A549 (cell line): ENCODE results near the gene IQCE. TPM values are rescaled to one million over a fixed set of nuclear protein-coding genes. Genes with fewer than 3 reads are reported as not detected.

ENCODE experiments used
- ATAC-seq, 2 experiments: fragments of 200-7000 bp in 1 of 2; fragments of >200 bp in 1 of 2; cut with Nextera tagmentation in 1 of 2; cut with Tn5 transposase in 1 of 2; 3 replicates each; pipeline versions ENCODE4 v1.8.0 to v1.9.1; 2018 to 2020; ENCODE audit warnings: mild to moderate bottlenecking in 1 of 2, moderate library complexity in 1 of 2
- CTCF ChIA-PET: fragments of 300-600 bp; sonication (Branson Sonifier 250); formaldehyde crosslinking; extraction: SDS; loops from one replicate; lab custom pipeline; 2021; ENCODE audit warnings: antibody characterized with exemption, inconsistent platforms; lab: Yijun Ruan, JAX
- POLR2A ChIA-PET: fragments of 350-600 bp; formaldehyde crosslinking; extraction: SDS; loops from one replicate; lab custom pipeline; 2021; ENCODE audit warnings: antibody characterized with exemption, inconsistent platforms; lab: Yijun Ruan, JAX
- DNase-seq, 2 experiments: peaks; one replicate each; pipeline versions ENCODE4 v3.0.0 to v3.0.0-alpha.2; 2011 to 2016; ENCODE audit warnings: low read depth in 1 of 2, low spot score in 1 of 2
- FAIRE-seq: peaks from 2 replicates; lab custom pipeline; 2011; peaks lifted over from hg19 to GRCh38; lab: Jason Lieb, UNC
- H3K27ac ChIP-seq, 2 experiments: fragments of >200 bp; sonication (Bioruptor Twin); formaldehyde crosslinking; 3 replicates each; pipeline ENCODE4 v1.5.1; 2016 to 2017
- H3K4me1 ChIP-seq: fragments of >200 bp; sonication (Bioruptor Twin); formaldehyde crosslinking; 3 replicates; pipeline ENCODE4 v1.6.1; 2016
- H3K4me2 ChIP-seq: fragments of >200 bp; sonication (Bioruptor Twin); formaldehyde crosslinking; 3 replicates; pipeline ENCODE4 v1.6.1; 2016
- H3K4me3 ChIP-seq: fragments of >200 bp; sonication (Bioruptor Twin); formaldehyde crosslinking; 3 replicates; pipeline ENCODE4 v1.5.1; 2016
- H3K9me3 ChIP-seq: fragments of >200 bp; sonication (Bioruptor Twin); formaldehyde crosslinking; 3 replicates; pipeline ENCODE4 v1.6.1; 2016
- CBX8 ChIP-seq: fragments of 200-600 bp; sonication (generic); IDR thresholded peaks from 2 replicates; pipeline ENCODE4 v1.6.1; 2016
- CEBPB ChIP-seq, 2 experiments: fragments of >200 bp in 1 of 2; sonication (Bioruptor Twin) in 1 of 2; formaldehyde crosslinking in 1 of 2; IDR thresholded peaks; 2 replicates each; pipeline ENCODE4 v1.6.1; 2012 to 2016
- EP300 ChIP-seq, 2 experiments: fragments of >200 bp; sonication (Bioruptor Twin); formaldehyde crosslinking; IDR thresholded peaks; 2 replicates in 1 of 2; 3 replicates in 1 of 2; pipeline ENCODE4 v1.6.1; 2016 to 2017
- ESRRA ChIP-seq: fragments of 150-350 bp; IDR thresholded peaks from 2 replicates; pipeline ENCODE4 v1.6.1; 2014; ENCODE audit warnings: mild to moderate bottlenecking, low read length, borderline replicate concordance
- FOXS1 ChIP-seq: fragments of 250-450 bp; sonication (Bioruptor Pico); IDR thresholded peaks from 2 replicates; pipeline ENCODE4 v1.5.0; 2020; ENCODE audit warnings: mild to moderate bottlenecking, moderate library complexity
- GATA3 ChIP-seq: IDR thresholded peaks from 2 replicates; pipeline ENCODE4 v1.6.1; 2012; ENCODE audit warnings: borderline replicate concordance
- HEYL ChIP-seq: fragments of 250-450 bp; sonication (Bioruptor Pico); IDR thresholded peaks from 2 replicates; pipeline ENCODE4 v1.8.0; 2021; ENCODE audit warnings: mild to moderate bottlenecking, moderate library complexity
- JUN ChIP-seq, 2 experiments: fragments of >200 bp; sonication (Bioruptor Twin); formaldehyde crosslinking; IDR thresholded peaks; 2 replicates in 1 of 2; 3 replicates in 1 of 2; pipeline ENCODE4 v1.6.1; 2016 to 2017
- MAFK ChIP-seq: fragments of 450-650 bp; IDR thresholded peaks from 2 replicates; pipeline ENCODE4 v1.6.1; 2014; ENCODE audit not compliant: partially characterized antibody
- NFE2L2 ChIP-seq: fragments of 150-350 bp; conservative IDR thresholded peaks from 2 replicates; pipeline ENCODE4 v1.6.1; 2014; ENCODE audit warnings: low read length
- NPAS2 ChIP-seq: fragments of 250-450 bp; sonication (Bioruptor Pico); IDR thresholded peaks from 2 replicates; pipeline ENCODE4 v1.8.0; 2022; ENCODE audit warnings: mild to moderate bottlenecking, moderate library complexity, borderline replicate concordance
- PHF8 ChIP-seq: fragments of 200-600 bp; sonication (generic); IDR thresholded peaks from 2 replicates; pipeline ENCODE4 v1.6.1; 2016; ENCODE audit warnings: low read depth, mild to moderate bottlenecking, antibody characterized with exemption, moderate library complexity, borderline replicate concordance
- RAD21 ChIP-seq, 2 experiments: fragments of >200 bp in 1 of 2; sonication (Bioruptor Twin) in 1 of 2; formaldehyde crosslinking in 1 of 2; IDR thresholded peaks in 1 of 2; conservative IDR thresholded peaks in 1 of 2; 2 replicates in 1 of 2; 3 replicates in 1 of 2; pipeline ENCODE4 v1.6.1; 2012 to 2018; ENCODE audit warnings: inconsistent platforms in 1 of 2
- RFX5 ChIP-seq: fragments of 450-650 bp; IDR thresholded peaks from 2 replicates; pipeline ENCODE4 v1.7.1; 2014; ENCODE audit warnings: antibody characterized with exemption, mild to moderate bottlenecking, moderate library complexity
- TFCP2L1 ChIP-seq: fragments of 250-450 bp; sonication (Bioruptor Pico); IDR thresholded peaks from 2 replicates; pipeline ENCODE4 v1.5.0; 2021; ENCODE audit warnings: mild to moderate bottlenecking
- TP53 ChIP-seq: fragments of 250-450 bp; sonication (Bioruptor Pico); IDR thresholded peaks from 2 replicates; pipeline ENCODE4 v1.5.0; 2021; ENCODE audit warnings: mild to moderate bottlenecking, moderate library complexity
- ZFP36 ChIP-seq: fragments of 450-650 bp; IDR thresholded peaks from 2 replicates; pipeline ENCODE4 v1.6.1; 2014; ENCODE audit warnings: borderline replicate concordance; ENCODE audit not compliant: partially characterized antibody
- WGBS: methylation state at CpG from one replicate; pipeline ENCODE4 v1.1.6; 2017; ENCODE audit errors: missing lambda C conversion rate; 5-methylcytosine and 5-hydroxymethylcytosine counted together
- polyA plus RNA-seq, 4 experiments: library from polyadenylated mRNA; depleted of rRNA in 3 of 4; stranded (reverse); fragments of >200 nt; fragmentation: RNase III in 1 of 4; extraction: RNeasy Plus Mini Kit Qiagen cat#74134 plus additional on column Dnase treatment in 1 of 4; gene quantifications; 2 replicates in 3 of 4; 3 replicates in 1 of 4; pipeline ENCODE4 v1.2.3, GENCODE V29; 2011 to 2017
- TF ChIP-seq, protein P1 (sequence below): fragments of >200 bp; sonication (Bioruptor Twin); formaldehyde crosslinking; IDR thresholded peaks from 2 replicates; pipeline ENCODE4 v1.6.1; 2016
- TF ChIP-seq, protein P2 (sequence below): IDR thresholded peaks from 2 replicates; pipeline ENCODE4 v1.6.1; 2012

Gene IQCE
- polyA plus RNA-seq, 2 of the 4 experiments (the other 2 are of a cell fraction) = 10.6 to 13.0 TPM

DNA sequence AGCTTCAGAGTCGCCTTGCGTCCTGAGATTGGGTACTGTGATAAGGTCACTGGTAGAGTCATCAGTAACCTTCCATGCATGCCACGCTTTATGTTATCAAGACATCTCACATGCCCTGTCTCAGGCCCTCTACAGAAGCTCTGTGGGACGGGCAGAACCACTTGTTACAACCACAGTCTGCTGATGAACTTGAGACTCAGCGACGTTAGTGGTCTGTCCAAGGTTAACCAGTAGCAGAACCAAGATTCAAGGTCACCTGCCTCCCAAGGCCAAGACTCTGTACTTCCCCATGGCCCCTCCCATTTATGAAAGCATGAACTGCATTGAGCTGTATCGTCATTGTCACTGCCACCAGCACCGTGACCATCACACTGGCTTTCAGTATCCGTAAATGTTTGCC, 15.0 kb downstream of the IQCE start:
- FAIRE-seq = no peak
- WGBS = 96% methylated on average over 9 of the region's 9 CpGs
- Histone ChIP-seq H3K4me2 (no peak overlapping the region), H3K4me1 (peaks cover 13% of the 10 kb centered on the region), H3K9me3 (no peaks in the 10 kb centered on the region), H3K4me3 (no peak overlapping the region)
- no peak for ATAC-seq
- CTCF ChIA-PET = interaction anchor here (1.1 to 2.0 kb wide), 3 partner anchors 105 to 123 kb away, joined by 3 to 6 read pairs (median 4); no protein-coding TSS in a partner anchor
- POLR2A ChIA-PET = interaction anchor here (0.9 kb wide), 1 partner anchor 57 kb away, joined by 3 read pairs; no protein-coding TSS in a partner anchor
- TF ChIP-seq HEYL (CRISPR knock-in tag) (no peak), CEBPB (IDR thresholded peaks at IDR 0.05) (no peak), JUN (IDR thresholded peaks at IDR 0.05) (no peak), FOXS1 (CRISPR knock-in tag) (no peak)
- TF ChIP-seq, all 56 proteins: peak for 0
- no peak for DNase-seq
- H3K27ac ChIP-seq = no peak overlapping the region

DNA sequence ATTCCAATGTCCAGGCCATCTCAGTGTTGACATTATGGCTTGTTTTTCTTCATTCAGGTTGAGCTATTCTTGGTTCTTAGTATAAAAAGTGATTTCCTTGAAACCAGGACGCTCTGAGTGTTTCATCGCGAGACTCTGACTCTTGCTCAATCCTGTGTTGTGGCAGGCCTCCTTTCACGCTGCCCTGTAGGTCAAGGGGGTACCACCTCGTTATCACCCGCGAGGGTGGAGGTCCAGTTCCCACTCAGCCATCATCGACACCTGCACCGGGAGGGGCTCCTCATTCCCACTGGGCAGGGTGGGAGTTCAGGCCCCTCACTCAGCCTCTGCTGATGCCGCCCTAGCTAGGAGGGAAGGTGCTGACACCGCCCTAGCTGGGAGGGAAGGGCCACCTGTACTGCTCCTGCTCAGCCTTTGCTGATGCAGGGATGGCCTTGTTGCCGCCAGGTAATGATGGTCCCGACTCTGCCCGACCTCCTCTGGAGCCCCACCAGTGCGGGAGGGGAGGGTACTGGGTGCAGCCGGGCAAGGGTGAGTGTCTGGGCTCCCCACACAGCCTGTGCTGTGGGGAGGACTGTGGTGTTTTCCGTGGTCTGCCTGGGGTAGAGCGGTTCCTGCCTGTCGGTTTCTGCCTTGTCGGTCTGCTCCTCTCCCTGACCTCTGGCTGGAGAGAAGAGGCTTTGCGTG, 16.4 kb downstream of the IQCE start:
- ChIA-PET CTCF (interaction anchor here (0.9 to 2.0 kb wide), 5 partner anchors 8 to 106 kb away, joined by 3 to 7 read pairs (median 4); no protein-coding TSS in a partner anchor), POLR2A (no interaction called here)
- no peak overlapping the region for H3K27ac ChIP-seq
- FAIRE-seq (no peak), ATAC-seq (no peak), DNase-seq (no peak)
- peaks cover 13% of the 10 kb centered on the region for H3K4me1 ChIP-seq
- no peaks in the 10 kb centered on the region for H3K9me3 ChIP-seq
- 96% methylated on average over 18 of the region's 21 CpGs for WGBS
- no peak overlapping the region for H3K4me3 ChIP-seq
- no peak overlapping the region for H3K4me2 ChIP-seq
- no peak for TF ChIP-seq RAD21 (conservative IDR thresholded peaks at IDR 0.05 in 1 of 2, IDR thresholded peaks at IDR 0.05 in 1 of 2)

DNA sequence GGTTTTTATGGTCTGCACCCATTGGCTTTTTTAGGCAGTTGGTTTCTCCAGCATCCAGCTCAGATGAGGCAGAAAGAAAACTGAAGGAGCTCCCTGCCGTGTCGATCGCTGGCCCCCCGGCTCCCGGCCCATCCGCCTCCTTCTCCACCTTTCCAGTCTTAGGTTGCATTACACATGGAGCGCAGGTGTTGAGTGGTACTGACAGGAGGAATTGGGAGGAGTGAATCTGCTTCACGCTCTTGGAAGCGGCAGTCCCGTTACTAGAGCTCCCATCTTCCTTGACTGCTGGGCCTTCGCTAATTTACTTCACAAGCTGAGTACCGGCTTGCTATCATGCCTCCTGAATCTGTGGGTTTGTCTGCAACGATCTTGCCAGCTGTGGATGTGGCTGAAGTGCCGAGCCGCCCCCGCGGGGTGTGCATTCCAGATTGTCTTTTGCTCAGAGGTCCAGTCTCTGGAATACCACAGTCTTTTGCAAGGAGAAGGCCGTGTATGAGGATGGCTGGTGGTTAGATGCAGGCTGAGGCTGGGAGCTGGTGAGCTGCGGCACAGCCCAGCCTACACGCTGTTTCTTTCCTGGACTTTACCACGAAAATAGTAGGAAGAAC, 17.1 kb downstream of the IQCE start:
- Histone ChIP-seq H3K9me3 (no peaks in the 10 kb centered on the region), H3K4me3 (no peak overlapping the region), H3K4me1 (peaks cover 13% of the 10 kb centered on the region), H3K4me2 (no peak overlapping the region), H3K27ac (no peak overlapping the region)
- FAIRE-seq (no peak), ATAC-seq (no peak), DNase-seq (no peak)
- POLR2A ChIA-PET = no interaction called here
- TF ChIP-seq JUN (IDR thresholded peaks at IDR 0.05) = no peak
- no peak for TF ChIP-seq CBX8
- no peak for TF ChIP-seq TFCP2L1
- TF ChIP-seq, protein P1, sequence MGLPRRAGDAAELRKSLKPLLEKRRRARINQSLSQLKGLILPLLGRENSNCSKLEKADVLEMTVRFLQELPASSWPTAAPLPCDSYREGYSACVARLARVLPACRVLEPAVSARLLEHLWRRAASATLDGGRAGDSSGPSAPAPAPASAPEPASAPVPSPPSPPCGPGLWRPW = no peak
- no peak for TF ChIP-seq EP300 (IDR thresholded peaks at IDR 0.05)
- TF ChIP-seq GATA3 = no peak
- TF ChIP-seq NPAS2 (CRISPR knock-in tag) = no peak
- TF ChIP-seq RAD21 (conservative IDR thresholded peaks at IDR 0.05 in 1 of 2, IDR thresholded peaks at IDR 0.05 in 1 of 2) = no peak
- no peak for TF ChIP-seq PHF8
- TF ChIP-seq ZFP36 = no peak
- no peak for TF ChIP-seq NFE2L2
- TF ChIP-seq, protein P2, sequence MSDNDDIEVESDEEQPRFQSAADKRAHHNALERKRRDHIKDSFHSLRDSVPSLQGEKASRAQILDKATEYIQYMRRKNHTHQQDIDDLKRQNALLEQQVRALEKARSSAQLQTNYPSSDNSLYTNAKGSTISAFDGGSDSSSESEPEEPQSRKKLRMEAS = no peak
- no peak for TF ChIP-seq TP53 (CRISPR knock-in tag)
- no peak for TF ChIP-seq RFX5
- no peak for TF ChIP-seq FOXS1 (CRISPR knock-in tag)
- no peak for TF ChIP-seq ESRRA
- TF ChIP-seq MAFK = no peak
- 95% methylated on average over 21 of the region's 21 CpGs for WGBS
- CTCF ChIA-PET = interaction anchor here (0.7 to 1.8 kb wide), 4 partner anchors 8 to 105 kb away, joined by 3 to 7 read pairs (median 4); no protein-coding TSS in a partner anchor
